GM23338 (cell line): ENCODE measurements around the gene ASAP2.

Experiments used
- CREB1 ChIP-seq: fragments of 250-450 bp; sonication (Bioruptor Pico); IDR thresholded peaks from 2 replicates; pipeline ENCODE4 v1.5.0; 2020; ENCODE audit warnings: low read depth, mild to moderate bottlenecking, moderate library complexity
- CTCF ChIP-seq, 2 experiments: fragments of 200-600 bp in 1 of 2; sonication (generic) in 1 of 2; conservative IDR thresholded peaks; 2 replicates each; pipeline versions ENCODE4 v1.5.1 to v1.6.1; 2016 to 2017; ENCODE audit warnings: antibody characterized with exemption in 2 of 2, low read depth in 2 of 2, mild to moderate bottlenecking in 2 of 2, moderate library complexity in 1 of 2
- ETS1 ChIP-seq: IDR thresholded peaks from 2 replicates; pipeline ENCODE4 v1.6.1; 2016; ENCODE audit warnings: antibody characterized with exemption
- EZH2 ChIP-seq: fragments of 200-600 bp; sonication (generic); IDR thresholded peaks from one replicate; pipeline ENCODE4 v1.8.0; 2017; ENCODE audit warnings: antibody characterized with exemption, mild to moderate bottlenecking, low read depth; ENCODE audit not compliant: unreplicated experiment
- EZH2phosphoT487 ChIP-seq: fragments of 200-600 bp; sonication (generic); IDR thresholded peaks from one replicate; pipeline ENCODE4 v1.8.1; 2018; ENCODE audit warnings: antibody characterized with exemption; ENCODE audit not compliant: unreplicated experiment
- NANOG ChIP-seq: IDR thresholded peaks from 2 replicates; pipeline ENCODE4 v1.6.1; 2016; ENCODE audit warnings: antibody characterized with exemption, borderline replicate concordance
- POLR2AphosphoS5 ChIP-seq: IDR thresholded peaks from 2 replicates; pipeline ENCODE4 v1.6.1; 2016; ENCODE audit warnings: antibody characterized with exemption, low read depth
- REST ChIP-seq: IDR thresholded peaks from one replicate; pipeline ENCODE4 v1.6.1; 2018; ENCODE audit warnings: antibody characterized with exemption; ENCODE audit not compliant: unreplicated experiment
- STAT1 ChIP-seq: IDR thresholded peaks from one replicate; pipeline ENCODE4 v1.6.1; 2016; ENCODE audit warnings: antibody characterized with exemption; ENCODE audit not compliant: unreplicated experiment
- ZNF114 ChIP-seq: fragments of 250-450 bp; sonication (Bioruptor Pico); IDR thresholded peaks from 2 replicates; pipeline ENCODE4 v1.5.0; 2020; ENCODE audit warnings: mild to moderate bottlenecking, moderate library complexity
- ZNF331 ChIP-seq: fragments of 250-450 bp; sonication (Bioruptor Pico); IDR thresholded peaks from 2 replicates; pipeline ENCODE4 v1.5.0; 2020; ENCODE audit warnings: low read depth, mild to moderate bottlenecking, moderate library complexity

- no peak for TF ChIP-seq CTCF (conservative IDR thresholded peaks at IDR 0.05; ENCODE audit: low read depth in 2 of 2)
- TF ChIP-seq REST: no peak
- TF ChIP-seq ETS1: no peak
- TF ChIP-seq POLR2AphosphoS5: no peak
- no peak for TF ChIP-seq ZNF114 (CRISPR knock-in tag)
- TF ChIP-seq CREB1: no peak
- no peak for TF ChIP-seq ZNF331 (CRISPR knock-in tag)
- no peak for TF ChIP-seq NANOG
- TF ChIP-seq EZH2: no peak
- no peak for TF ChIP-seq EZH2phosphoT487
- TF ChIP-seq STAT1: no peak
Measured at GRCh38 chr2:9296559-9296958, 89.9 kb downstream of the ASAP2 start.
